Spleen (tissue), 11 donors: ENCODE measurements around the gene MAP3K8. TPM values are rescaled to one million over a fixed set of nuclear protein-coding genes. Genes with fewer than 3 reads are reported as not detected.

Experiments
- DNase-seq: peaks from one replicate; pipeline ENCODE4 v3.0.0-alpha.2; 2020
- H3K27ac ChIP-seq, 8 donors: fragments of 200-600 bp; sonication (generic) in 7 of 8; 1 replicate in 4 of 8; 2 replicates in 4 of 8; pipeline versions ENCODE4 v1.5.0 to v1.8.0; 2016 to 2021; ENCODE audit warnings: inconsistent platforms in 4 of 8, mild to moderate bottlenecking in 4 of 8, moderate library complexity in 1 of 8
- H3K27me3 ChIP-seq, 7 donors: fragments of 200-600 bp; sonication (generic) in 6 of 7; replicated peaks in 1 of 7; 1 replicate in 4 of 7; 2 replicates in 3 of 7; pipeline versions ENCODE4 v1.5.0 to v1.8.0; 2016 to 2021; ENCODE audit warnings: inconsistent platforms in 3 of 7, mild to moderate bottlenecking in 1 of 7
- H3K36me3 ChIP-seq, 6 donors: fragments of 200-600 bp; sonication (generic) in 5 of 6; 1 replicate in 4 of 6; 2 replicates in 2 of 6; pipeline versions ENCODE4 v1.5.0 to v1.8.0; 2016 to 2021; ENCODE audit warnings: inconsistent platforms in 2 of 6
- H3K4me1 ChIP-seq, 6 donors: fragments of 200-600 bp; sonication (generic) in 5 of 6; 1 replicate in 3 of 6; 2 replicates in 3 of 6; pipeline versions ENCODE4 v1.5.0 to v1.8.0; 2016 to 2021; ENCODE audit warnings: inconsistent platforms in 3 of 6
- H3K4me3 ChIP-seq, 8 donors: fragments of 200-600 bp; sonication (generic) in 7 of 8; 1 replicate in 4 of 8; 2 replicates in 4 of 8; pipeline versions ENCODE4 v1.5.0 to v1.8.0; 2016 to 2021; ENCODE audit warnings: inconsistent platforms in 4 of 8, mild to moderate bottlenecking in 4 of 8, moderate library complexity in 2 of 8
- H3K9me3 ChIP-seq, 8 donors: fragments of 200-600 bp; sonication (generic) in 7 of 8; 1 replicate in 4 of 8; 2 replicates in 4 of 8; pipeline versions ENCODE4 v1.5.0 to v1.8.0; 2016 to 2021; ENCODE audit warnings: inconsistent platforms in 4 of 8
- CTCF ChIP-seq, 11 experiments: fragments of 200-600 bp in 7 of 11; fragments of 450-650 bp in 4 of 11; sonication (generic) in 4 of 11; IDR thresholded peaks in 8 of 11; conservative IDR thresholded peaks in 3 of 11; 1 replicate in 7 of 11; 2 replicates in 4 of 11; pipeline versions ENCODE4 v1.4.0 to v1.8.0; 2016 to 2021; ENCODE audit warnings: antibody characterized with exemption in 11 of 11, inconsistent platforms in 4 of 11, mild to moderate bottlenecking in 1 of 11
- POLR2A ChIP-seq, 3 donors: fragments of 450-650 bp; IDR thresholded peaks; one replicate each; pipeline ENCODE4 v1.5.1; 2017; ENCODE audit warnings: antibody characterized with exemption in 3 of 3, mild to moderate bottlenecking in 1 of 3
- POLR2AphosphoS5 ChIP-seq, 3 donors: sonication (generic); formaldehyde crosslinking; IDR thresholded peaks; one replicate each; pipeline ENCODE4 v1.5.1; 2017; ENCODE audit warnings: antibody characterized with exemption in 3 of 3
- WGBS, 5 donors: extraction: QIAGEN DNeasy Blood & Tissue Kit in 3 of 5; methylation state at CpG; one replicate each; pipeline versions ENCODE4 v1.1.5 to v1.1.7; 2013 to 2018; 5-methylcytosine and 5-hydroxymethylcytosine counted together
- intact Hi-C: fragments of 100-400 bp; cut with DNase I; formaldehyde crosslinking; loops from one replicate; pipeline ENCODE4 v1.15.0; 2023; ENCODE audit warnings: low total_unique reads
- polyA plus RNA-seq, 3 donors: library from polyadenylated mRNA; stranded (reverse); fragments of 200-250 nt; gene quantifications; one replicate each; pipeline ENCODE4 v1.2.1, GENCODE V29; 2013
- total RNA-seq, 7 donors: library from RNA; depleted of rRNA in 3 of 7; stranded (reverse); fragments of >200 nt in 3 of 7; fragmentation: NEBNext Ultra II Directional in 4 of 7; extraction: Animal tissue kit (Norgen Biotek cat#: 25700) in 4 of 7; gene quantifications; one replicate each; pipeline versions ENCODE4 v1.1.0 to v1.2.1, GENCODE V29; 2016 to 2021
- donor health status: healthy with polysubstance abuse.
- donor health status: DM: no; HTN: no; CAD: no; lungs with moderate emphysema.
- donor health status: DM: no; HTN: no; CAD: no.
- donor health status: Bipolar disorder and iron deficiency.
- donor health status: healthy.
- donor health status: DM: no; HTN: no; CAD: no.
- donor health status: DM: yes; HTN: yes; CAD: no.

The MAP3K8 gene
- total and polyA plus RNA-seq, 10 donors: 24.8 to 84.3 (median 60.2) TPM

- no peak for DNase-seq
- H3K36me3 ChIP-seq: peaks cover 3 to 44% (median 38%) of the 10 kb centered on the region in 6 donors
- intact Hi-C loops: no loop called here
- H3K4me3 ChIP-seq: no peak overlapping the region
- H3K27me3 ChIP-seq: no peaks in the 10 kb centered on the region
- H3K27ac ChIP-seq: peak overlapping the region in 3 of 8 donors; percentile 5 to 88 (median 18)
- H3K9me3 ChIP-seq: no peaks in the 10 kb centered on the region
- TF ChIP-seq POLR2AphosphoS5 (IDR thresholded peaks at IDR 0.05) (peak in 1 of 3 donors; percentile 30), POLR2A (IDR thresholded peaks at IDR 0.05) (no peak), CTCF (IDR thresholded peaks at IDR 0.05 in 8 of 11, conservative IDR thresholded peaks at IDR 0.05 in 3 of 11) (no peak)
- peaks cover 5 to 64% (median 28%) of the 10 kb centered on the region in 6 donors for H3K4me1 ChIP-seq
- WGBS, 5 donors: 77 to 91% (median 82%) methylated on average over 2 of the region's 2 CpGs
These were observed 30.0 kb downstream of the MAP3K8 start for GRCh38 chr10:30463944-30464451.

- H3K9me3 ChIP-seq: no peaks in the 10 kb centered on the region
- intact Hi-C loops: no loop called here
- 94 to 100% (median 95%) methylated on average over 3 of the region's 3 CpGs for WGBS, 5 donors
- no peak overlapping the region for H3K4me3 ChIP-seq
- H3K27ac ChIP-seq: peak overlapping the region in 2 of 8 donors; percentile 4 to 88
- H3K4me1 ChIP-seq: peaks cover 2 to 64% (median 22%) of the 10 kb centered on the region in 6 donors
- TF ChIP-seq POLR2AphosphoS5 (IDR thresholded peaks at IDR 0.05): no peak
- TF ChIP-seq POLR2A (IDR thresholded peaks at IDR 0.05): no peak
- no peak for TF ChIP-seq CTCF (IDR thresholded peaks at IDR 0.05 in 8 of 11, conservative IDR thresholded peaks at IDR 0.05 in 3 of 11)
- no peaks in the 10 kb centered on the region for H3K27me3 ChIP-seq
- H3K36me3 ChIP-seq: peaks cover 3 to 37% (median 31%) of the 10 kb centered on the region in 6 donors
- no peak for DNase-seq
These were observed 30.7 kb downstream of the MAP3K8 start for GRCh38 chr10:30464675-30465074.

GRCh38 chr10:30466445-30466844, 32.5 kb downstream of the MAP3K8 start:
- Histone ChIP-seq H3K4me1 (peaks cover 0 to 57% (median 18%) of the 10 kb centered on the region in 6 donors), H3K36me3 (peaks cover 0 to 19% (median 13%) of the 10 kb centered on the region in 6 donors), H3K27ac (peak overlapping the region in 1 of 8 donors; percentile 9), H3K27me3 (no peaks in the 10 kb centered on the region), H3K9me3 (no peaks in the 10 kb centered on the region), H3K4me3 (no peak overlapping the region)
- WGBS, 5 donors: 88 to 93% (median 91%) methylated on average over 7 of the region's 7 CpGs
- intact Hi-C loops: no loop called here
- no peak for TF ChIP-seq CTCF (IDR thresholded peaks at IDR 0.05 in 8 of 11, conservative IDR thresholded peaks at IDR 0.05 in 3 of 11)
- TF ChIP-seq POLR2A (IDR thresholded peaks at IDR 0.05): no peak
- TF ChIP-seq POLR2AphosphoS5 (IDR thresholded peaks at IDR 0.05): no peak
- no peak for DNase-seq

GRCh38 chr10:30467651-30468338, 33.8 kb downstream of the MAP3K8 start:
- DNase-seq: no peak
- Histone ChIP-seq H3K4me1 (peaks cover 0 to 47% (median 17%) of the 10 kb centered on the region in 6 donors), H3K27me3 (no peaks in the 10 kb centered on the region), H3K4me3 (peak overlapping the region in 1 of 8 donors; percentile 23), H3K36me3 (peaks cover 0 to 6% (median 0%) of the 10 kb centered on the region in 6 donors), H3K27ac (peak overlapping the region in 6 of 8 donors; percentile 12 to 75 (median 46)), H3K9me3 (no peaks in the 10 kb centered on the region)
- WGBS, 5 donors: 37 to 54% (median 48%) methylated on average over 4 of the region's 4 CpGs
- TF ChIP-seq POLR2A (IDR thresholded peaks at IDR 0.05) (no peak), CTCF (IDR thresholded peaks at IDR 0.05 in 8 of 11, conservative IDR thresholded peaks at IDR 0.05 in 3 of 11) (no peak), POLR2AphosphoS5 (IDR thresholded peaks at IDR 0.05) (no peak)
- intact Hi-C loops: no loop called here
